Body of pancreas (tissue), 4 donors: Measurements from ENCODE around the gene THAP12. TPM values are rescaled to one million over a fixed set of nuclear protein-coding genes. Genes with fewer than 3 reads are reported as not detected.
A peak's percentile ranks its signal among the peaks of the same experiment; 100 is the strongest.

Source experiments
- ATAC-seq: fragments of 150-250 bp; one replicate; pipeline ENCODE4 v1.9.1; 2016
- DNase-seq, 4 donors: peaks; one replicate each; pipeline ENCODE4 v3.0.0-alpha.2; 2019
- H3K27ac ChIP-seq, 4 donors: fragments of 200-600 bp; sonication (generic); 1 replicate in 3 of 4; 2 replicates in 1 of 4; pipeline versions ENCODE4 v1.5.1 to v1.6.1; 2016 to 2019; ENCODE audit warnings: mild to moderate bottlenecking in 1 of 4, mixed read lengths in 1 of 4, moderate library complexity in 1 of 4
- H3K27me3 ChIP-seq, 2 donors: fragments of 200-600 bp; sonication (generic); one replicate each; pipeline ENCODE4 v1.6.0; 2016; ENCODE audit warnings: mild to moderate bottlenecking in 1 of 2
- H3K36me3 ChIP-seq, 2 donors: fragments of 200-600 bp; sonication (generic); replicated peaks in 1 of 2; 2 replicates each; pipeline ENCODE4 v1.5.1; 2016; ENCODE audit warnings: low read depth in 2 of 2; ENCODE audit not compliant: insufficient read depth in 1 of 2
- H3K4me1 ChIP-seq: fragments of 200-600 bp; sonication (generic); one replicate; pipeline ENCODE4 v1.6.0; 2016
- H3K4me3 ChIP-seq, 2 donors: fragments of 200-600 bp; sonication (generic); 1 replicate in 1 of 2; 2 replicates in 1 of 2; pipeline ENCODE4 v1.5.1; 2016 to 2019
- H3K9me3 ChIP-seq, 3 donors: fragments of 200-600 bp; sonication (generic); 1 replicate in 2 of 3; 2 replicates in 1 of 3; pipeline ENCODE4 v1.5.1; 2016
- POLR2A ChIP-seq, 3 donors: fragments of 450-650 bp; IDR thresholded peaks; one replicate each; pipeline ENCODE4 v1.6.1; 2016; ENCODE audit warnings: antibody characterized with exemption in 3 of 3, mild to moderate bottlenecking in 2 of 3
- WGBS, 2 donors: methylation state at CpG; one replicate each; pipeline ENCODE4 v1.1.5; 2017; 5-methylcytosine and 5-hydroxymethylcytosine counted together
- intact Hi-C: fragments of 100-400 bp; cut with DNase I; formaldehyde crosslinking; loops from one replicate; pipeline ENCODE4 v1.15.1; 2023
- total RNA-seq, 2 donors: library from RNA; depleted of rRNA; stranded (reverse); fragments of >200 nt; gene quantifications; one replicate each; pipeline ENCODE4 v1.1.0, GENCODE V29; 2016
- TF ChIP-seq, protein P1 (sequence below), 7 experiments: fragments of 450-650 bp in 4 of 7; fragments of 200-600 bp in 3 of 7; sonication (generic) in 3 of 7; IDR thresholded peaks; one replicate each; pipeline ENCODE4 v1.5.1; 2016 to 2019; ENCODE audit warnings: antibody characterized with exemption in 7 of 7

The THAP12 gene
- total RNA-seq, 2 donors from 2014 or later: 42.5 to 47.5 TPM

GRCh38 chr11:76376746-76377558 lies 4.0 kb downstream of the THAP12 start:
- 41 to 42% methylated on average over 7 of the region's 7 CpGs for WGBS, 2 donors
- Histone ChIP-seq H3K4me3 (no peak overlapping the region), H3K27ac (peak overlapping the region in 3 of 4 donors; percentile 4 to 92 (median 58)), H3K36me3 (no peaks in the 10 kb centered on the region), H3K9me3 (no peaks in the 10 kb centered on the region), H3K27me3 (no peaks in the 10 kb centered on the region), H3K4me1 (peaks cover 76% of the 10 kb centered on the region)
- no peak for ATAC-seq
- TF ChIP-seq, protein P1, sequence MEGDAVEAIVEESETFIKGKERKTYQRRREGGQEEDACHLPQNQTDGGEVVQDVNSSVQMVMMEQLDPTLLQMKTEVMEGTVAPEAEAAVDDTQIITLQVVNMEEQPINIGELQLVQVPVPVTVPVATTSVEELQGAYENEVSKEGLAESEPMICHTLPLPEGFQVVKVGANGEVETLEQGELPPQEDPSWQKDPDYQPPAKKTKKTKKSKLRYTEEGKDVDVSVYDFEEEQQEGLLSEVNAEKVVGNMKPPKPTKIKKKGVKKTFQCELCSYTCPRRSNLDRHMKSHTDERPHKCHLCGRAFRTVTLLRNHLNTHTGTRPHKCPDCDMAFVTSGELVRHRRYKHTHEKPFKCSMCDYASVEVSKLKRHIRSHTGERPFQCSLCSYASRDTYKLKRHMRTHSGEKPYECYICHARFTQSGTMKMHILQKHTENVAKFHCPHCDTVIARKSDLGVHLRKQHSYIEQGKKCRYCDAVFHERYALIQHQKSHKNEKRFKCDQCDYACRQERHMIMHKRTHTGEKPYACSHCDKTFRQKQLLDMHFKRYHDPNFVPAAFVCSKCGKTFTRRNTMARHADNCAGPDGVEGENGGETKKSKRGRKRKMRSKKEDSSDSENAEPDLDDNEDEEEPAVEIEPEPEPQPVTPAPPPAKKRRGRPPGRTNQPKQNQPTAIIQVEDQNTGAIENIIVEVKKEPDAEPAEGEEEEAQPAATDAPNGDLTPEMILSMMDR (IDR thresholded peaks at IDR 0.05): no peak
- TF ChIP-seq POLR2A (IDR thresholded peaks at IDR 0.05): no peak
- intact Hi-C loops: no loop called here
- no peak for DNase-seq

DNA sequence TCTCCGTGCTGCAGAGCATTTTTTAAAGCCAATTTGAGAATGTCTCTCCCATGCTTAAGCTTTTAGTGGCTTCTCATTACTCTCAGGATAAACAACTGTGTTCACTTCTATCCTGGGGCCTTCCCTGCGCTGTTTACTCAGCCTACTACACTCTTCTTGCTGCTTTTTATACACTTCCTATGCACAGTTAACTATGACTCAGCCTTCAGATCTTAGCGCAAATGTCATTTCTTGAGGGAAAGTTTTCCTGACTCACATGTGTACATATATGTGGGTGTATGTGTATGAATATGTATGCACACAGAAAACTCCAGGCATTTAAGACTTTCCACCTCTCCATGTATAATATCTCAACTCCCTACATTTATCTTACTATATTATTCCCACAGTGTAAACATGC lies 9.8 kb downstream of the THAP12 start:
- H3K4me1 ChIP-seq: peaks cover 91% of the 10 kb centered on the region
- intact Hi-C loops: no loop called here
- WGBS, 2 donors: 21 to 23% methylated on average over 3 of the region's 3 CpGs

DNA sequence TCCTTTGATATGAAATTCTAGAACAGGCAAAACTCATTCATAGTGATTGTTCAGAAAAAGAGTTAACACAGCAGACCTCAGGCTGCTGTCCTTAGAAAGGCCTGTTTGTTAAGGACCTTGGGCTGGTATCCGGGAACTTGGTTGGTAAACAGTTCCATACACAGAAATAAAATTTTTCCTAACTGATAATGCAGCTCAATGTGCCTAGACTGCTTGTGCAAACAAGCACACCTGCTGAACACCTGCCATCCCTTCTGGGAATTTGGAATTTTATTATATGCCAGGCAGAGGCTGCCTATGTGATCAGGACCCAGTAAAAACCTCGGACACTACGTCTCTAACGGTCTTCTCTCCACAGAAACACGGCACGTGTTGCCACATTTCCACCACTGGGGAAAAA lies 11.5 kb downstream of the THAP12 start:
- WGBS, 2 donors: 27 to 41% methylated on average over 6 of the region's 6 CpGs
- peak; percentile 80 for ATAC-seq
- TF ChIP-seq, protein P1 (IDR thresholded peaks at IDR 0.05): no peak
- TF ChIP-seq POLR2A (IDR thresholded peaks at IDR 0.05): peak in 2 of 3 donors; percentile 13 to 33
- intact Hi-C loops: no loop called here
- no peak overlapping the region for H3K4me3 ChIP-seq
- peak; percentile 66 to 89 (median 76) for DNase-seq
- peak overlapping the region; percentile 27 to 88 (median 74) for H3K27ac ChIP-seq
- H3K27me3 ChIP-seq: no peaks in the 10 kb centered on the region
- peaks cover 93% of the 10 kb centered on the region for H3K4me1 ChIP-seq
- H3K36me3 ChIP-seq: no peaks in the 10 kb centered on the region
- H3K9me3 ChIP-seq: no peaks in the 10 kb centered on the region

More for the DNA sequence above, 9.8 kb downstream of the THAP12 start:
- Histone ChIP-seq H3K27ac (peak overlapping the region; percentile 19 to 88 (median 74)), H3K4me3 (no peak overlapping the region), H3K27me3 (no peaks in the 10 kb centered on the region), H3K36me3 (no peaks in the 10 kb centered on the region), H3K9me3 (no peaks in the 10 kb centered on the region)
- TF ChIP-seq POLR2A (IDR thresholded peaks at IDR 0.05): peak in 1 of 3 donors; percentile 27
- TF ChIP-seq, protein P1 (IDR thresholded peaks at IDR 0.05): no peak
- peak in 2 of 4 donors; percentile 40 to 45 for DNase-seq
- ATAC-seq: peak; percentile 45

- WGBS, 2 donors: 21 to 26% methylated on average over 1 of the region's 1 CpG
- H3K4me3 ChIP-seq: no peak overlapping the region
- no peaks in the 10 kb centered on the region for H3K27me3 ChIP-seq
- H3K36me3 ChIP-seq: no peaks in the 10 kb centered on the region
- intact Hi-C loops: no loop called here
- DNase-seq: no peak
- no peaks in the 10 kb centered on the region for H3K9me3 ChIP-seq
- H3K27ac ChIP-seq: peak overlapping the region in 3 of 4 donors; percentile 69 to 88 (median 80)
- H3K4me1 ChIP-seq: peaks cover 96% of the 10 kb centered on the region
- TF ChIP-seq, protein P1 (IDR thresholded peaks at IDR 0.05): no peak
- no peak for TF ChIP-seq POLR2A (IDR thresholded peaks at IDR 0.05)
- no peak for ATAC-seq
Observed at GRCh38 chr11:76368490-76368889, 12.4 kb downstream of the THAP12 start.
